ENCODE measurements around the gene HPCAL1. TPM values are rescaled to one million over a fixed set of nuclear protein-coding genes. Genes with fewer than 3 reads are reported as not detected.
A peak's percentile ranks its signal among the peaks of the same experiment; 100 is the strongest.

HPCAL1 gene
- total RNA-seq, 3 donors from 2014 or later = 42.0 to 98.1 (median 47.7) TPM

DNA sequence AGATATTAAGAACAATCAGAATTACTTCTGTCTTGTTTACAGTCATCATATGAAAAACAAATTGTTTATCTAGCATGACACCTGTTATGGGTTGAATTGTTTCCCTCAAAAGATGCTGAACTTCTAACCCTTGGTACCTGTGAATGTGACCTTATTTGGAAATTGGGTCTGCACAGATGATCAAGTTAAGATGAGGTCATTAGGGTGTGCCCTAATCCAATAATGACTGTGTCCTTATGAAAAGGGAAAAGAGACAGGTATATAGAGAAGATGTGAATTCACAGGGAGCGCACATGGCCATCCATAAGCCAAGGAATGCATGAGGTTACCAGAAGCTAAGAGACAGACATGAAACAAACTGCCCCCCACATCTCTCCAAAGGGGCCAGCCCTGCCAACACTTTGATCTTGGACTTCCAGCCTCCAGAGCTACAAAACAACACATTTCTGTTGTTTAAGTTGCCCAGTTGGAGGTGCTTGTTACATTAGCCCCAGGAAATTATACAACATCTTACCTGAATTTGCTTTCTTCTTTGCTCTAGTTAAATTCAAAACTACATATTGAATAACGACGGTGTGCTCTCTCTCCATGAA lies 2.3 kb upstream of the HPCAL1 start:
- Histone ChIP-seq H3K4me3 (no peak overlapping the region), H3K9me3 (no peaks in the 10 kb centered on the region), H3K36me3 (ENCODE audit: low read depth) (no peaks in the 10 kb centered on the region), H3K4me1 (ENCODE audit: low read depth) (peaks cover 12% of the 10 kb centered on the region)
- TF ChIP-seq, protein P1, sequence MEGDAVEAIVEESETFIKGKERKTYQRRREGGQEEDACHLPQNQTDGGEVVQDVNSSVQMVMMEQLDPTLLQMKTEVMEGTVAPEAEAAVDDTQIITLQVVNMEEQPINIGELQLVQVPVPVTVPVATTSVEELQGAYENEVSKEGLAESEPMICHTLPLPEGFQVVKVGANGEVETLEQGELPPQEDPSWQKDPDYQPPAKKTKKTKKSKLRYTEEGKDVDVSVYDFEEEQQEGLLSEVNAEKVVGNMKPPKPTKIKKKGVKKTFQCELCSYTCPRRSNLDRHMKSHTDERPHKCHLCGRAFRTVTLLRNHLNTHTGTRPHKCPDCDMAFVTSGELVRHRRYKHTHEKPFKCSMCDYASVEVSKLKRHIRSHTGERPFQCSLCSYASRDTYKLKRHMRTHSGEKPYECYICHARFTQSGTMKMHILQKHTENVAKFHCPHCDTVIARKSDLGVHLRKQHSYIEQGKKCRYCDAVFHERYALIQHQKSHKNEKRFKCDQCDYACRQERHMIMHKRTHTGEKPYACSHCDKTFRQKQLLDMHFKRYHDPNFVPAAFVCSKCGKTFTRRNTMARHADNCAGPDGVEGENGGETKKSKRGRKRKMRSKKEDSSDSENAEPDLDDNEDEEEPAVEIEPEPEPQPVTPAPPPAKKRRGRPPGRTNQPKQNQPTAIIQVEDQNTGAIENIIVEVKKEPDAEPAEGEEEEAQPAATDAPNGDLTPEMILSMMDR (IDR thresholded peaks at IDR 0.05) = no peak
- ATAC-seq = no peak
- DNase-seq = no peak
- intact Hi-C loops (cut with DNase I, micrococcal nuclease) = loop anchor here in 1 of 2 donors (10.0 kb wide), 1 partner anchor 176 kb away; the partner anchor contains the start of gene RRM2

DNA sequence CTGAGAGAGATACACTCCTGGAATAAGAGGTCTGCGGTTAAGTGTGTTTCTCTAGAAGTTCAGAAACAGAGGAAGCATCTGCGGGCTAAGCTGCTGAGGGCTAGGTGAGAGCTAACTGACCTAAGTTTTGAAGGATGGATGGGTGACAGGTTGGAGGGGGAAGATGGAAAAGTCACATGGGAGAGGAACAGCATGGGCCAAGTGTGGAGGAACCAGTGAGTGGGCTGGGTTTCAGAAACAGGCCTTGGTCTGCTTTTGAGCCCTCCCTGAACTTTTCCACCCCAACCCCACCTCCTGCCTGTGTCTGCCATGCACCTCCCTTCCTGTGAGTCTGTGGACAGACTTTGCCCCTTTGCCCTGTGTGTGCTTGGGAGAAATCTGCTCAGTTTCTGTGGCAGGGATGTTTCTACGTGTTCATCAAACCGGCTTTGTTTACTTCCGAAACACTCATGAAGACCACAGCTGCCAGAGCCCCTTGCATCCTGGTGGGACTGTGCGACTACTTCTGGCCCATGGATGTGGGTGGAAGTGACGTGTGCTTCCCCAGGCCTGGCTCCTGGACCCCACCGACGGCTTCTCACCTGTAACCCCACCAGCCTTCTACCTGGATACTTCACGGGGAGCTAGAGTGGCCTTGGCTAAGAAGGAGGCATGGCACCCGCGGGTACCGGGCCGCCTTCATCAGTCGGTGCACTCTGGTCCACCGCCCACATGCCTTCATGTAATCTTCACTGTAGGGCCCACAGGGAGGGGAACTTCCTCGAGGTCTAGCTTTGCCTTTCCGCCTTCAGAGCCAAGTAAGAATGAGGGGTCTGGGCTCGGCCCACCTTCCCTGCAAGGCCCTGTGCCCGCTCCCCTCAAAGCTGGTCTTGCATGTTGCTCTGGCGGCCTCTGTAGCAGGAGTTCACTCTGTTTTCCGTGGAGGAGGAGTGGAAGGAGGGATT lies 1.4 kb upstream of the HPCAL1 start:
- Histone ChIP-seq H3K4me3 (no peak overlapping the region), H3K36me3 (ENCODE audit: low read depth) (no peaks in the 10 kb centered on the region), H3K4me1 (ENCODE audit: low read depth) (peaks cover 12% of the 10 kb centered on the region), H3K9me3 (no peaks in the 10 kb centered on the region)
- intact Hi-C loops (cut with DNase I, micrococcal nuclease) = loop anchor here in 1 of 2 donors (10.0 kb wide), 1 partner anchor 176 kb away; the partner anchor contains the start of gene RRM2
- TF ChIP-seq, protein P1 (IDR thresholded peaks at IDR 0.05) = no peak
- no peak for ATAC-seq
- peak in 2 of 3 donors; percentile 48 to 49 for DNase-seq

DNA sequence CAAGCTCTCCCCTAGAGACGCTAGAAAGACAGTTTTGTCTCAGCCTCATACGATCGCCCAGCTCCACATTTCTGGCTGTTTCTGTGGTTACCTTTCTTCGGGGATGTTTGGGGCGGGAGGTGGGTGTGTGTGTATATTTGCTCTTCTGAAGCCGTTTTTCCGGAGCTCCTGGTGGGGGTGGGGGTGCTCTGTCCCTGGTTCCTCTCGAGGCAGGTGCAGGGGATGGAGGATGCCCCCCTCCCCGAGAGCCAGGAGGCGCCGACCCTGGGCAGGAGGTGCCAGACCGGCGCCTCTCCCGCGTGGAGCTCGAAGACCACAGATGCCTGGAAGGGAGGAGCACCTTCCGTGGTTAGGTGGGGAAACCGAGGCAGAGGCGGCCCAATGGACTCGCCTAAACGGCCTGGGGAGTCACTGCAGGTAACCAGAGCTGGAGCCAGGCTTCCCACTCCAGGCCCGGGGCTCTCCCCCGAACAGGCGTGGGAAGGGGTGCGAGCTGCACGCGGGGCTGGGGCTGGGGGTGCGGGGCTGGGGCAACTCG lies 694 bp upstream of the HPCAL1 start:
- TF ChIP-seq, protein P1 (IDR thresholded peaks at IDR 0.05) = no peak
- DNase-seq (no peak), ATAC-seq (no peak)
- Histone ChIP-seq H3K36me3 (ENCODE audit: low read depth) (no peaks in the 10 kb centered on the region), H3K4me3 (peak overlapping the region; percentile 84), H3K9me3 (no peaks in the 10 kb centered on the region), H3K4me1 (ENCODE audit: low read depth) (peaks cover 12% of the 10 kb centered on the region)
- intact Hi-C loops (cut with DNase I, micrococcal nuclease) = loop anchor here in 1 of 2 donors (10.0 kb wide), 1 partner anchor 177 kb away; the partner anchor contains the start of gene RRM2

DNA sequence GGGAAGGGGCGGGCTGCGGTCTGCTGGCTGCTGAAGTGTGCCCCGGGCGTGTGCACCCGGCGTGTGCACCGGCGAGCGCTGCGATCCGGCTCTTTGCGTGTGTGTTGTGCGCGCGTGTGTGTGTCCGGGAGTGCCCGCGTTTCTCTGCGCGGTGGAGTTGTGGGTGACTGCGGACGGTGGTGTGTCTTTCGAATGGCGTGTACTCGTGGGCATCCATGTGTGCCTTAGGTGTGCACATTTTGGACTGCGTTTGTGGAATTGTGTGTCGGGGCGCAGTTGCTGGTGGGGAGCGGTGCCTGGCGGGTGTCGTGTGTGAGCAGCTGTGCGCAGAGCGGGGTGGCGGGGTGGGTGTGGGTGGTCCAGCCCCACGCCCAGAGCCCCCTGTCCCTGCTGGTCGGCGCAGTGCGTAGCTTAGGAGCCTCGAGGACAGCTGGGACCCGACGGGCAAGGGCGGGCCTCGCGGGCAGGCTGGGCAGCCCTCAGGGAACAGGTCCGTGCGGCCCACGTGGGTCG lies 533 bp downstream of the HPCAL1 start:
- peak; percentile 18 for ATAC-seq
- intact Hi-C loops (cut with DNase I, micrococcal nuclease) = loop anchor here in 1 of 2 donors (10.0 kb wide), 1 partner anchor 178 kb away; the partner anchor contains the start of gene RRM2
- H3K36me3 ChIP-seq (ENCODE audit: low read depth) = no peaks in the 10 kb centered on the region
- H3K9me3 ChIP-seq = no peaks in the 10 kb centered on the region
- peak overlapping the region; percentile 84 for H3K4me3 ChIP-seq
- H3K4me1 ChIP-seq (ENCODE audit: low read depth) = peaks cover 12% of the 10 kb centered on the region
- peak in 2 of 3 donors; percentile 51 to 74 for DNase-seq
- TF ChIP-seq, protein P1 (IDR thresholded peaks at IDR 0.05) = no peak

DNA sequence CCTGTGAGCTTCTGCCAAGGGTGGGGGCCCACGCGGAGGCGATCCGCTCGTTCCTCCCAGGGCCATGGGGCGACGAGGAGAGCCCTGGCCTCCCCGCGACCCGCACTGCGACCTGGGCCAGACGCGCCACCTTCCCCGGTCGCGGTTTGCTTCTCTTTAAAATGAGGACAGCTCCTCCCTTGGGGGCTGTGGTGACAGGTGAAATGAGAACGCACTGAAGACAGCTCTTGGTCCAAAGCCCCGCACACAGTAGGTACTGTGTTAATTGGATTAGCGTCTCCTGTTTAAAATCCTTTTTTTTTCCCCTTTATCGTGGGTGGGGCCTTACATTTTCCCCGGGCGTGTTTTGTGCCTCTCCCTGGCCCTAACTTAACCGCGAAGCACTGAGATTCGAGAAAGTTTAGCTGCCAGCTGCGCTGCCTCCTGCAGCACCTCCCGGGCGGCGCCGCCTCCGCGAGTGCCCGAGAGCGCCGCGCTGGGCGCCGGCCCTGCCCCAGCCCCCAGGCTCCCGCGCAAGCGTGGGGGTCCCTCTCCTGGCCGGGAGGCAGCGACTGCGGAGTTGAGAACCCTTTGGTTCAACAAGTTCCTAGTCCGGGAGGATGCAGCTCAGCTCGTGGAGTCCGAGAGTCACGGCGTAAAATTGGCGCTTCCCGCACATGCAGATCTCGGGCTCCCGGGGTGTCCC lies 1.1 kb downstream of the HPCAL1 start:
- Histone ChIP-seq H3K4me1 (ENCODE audit: low read depth) (peaks cover 12% of the 10 kb centered on the region), H3K9me3 (no peaks in the 10 kb centered on the region), H3K36me3 (ENCODE audit: low read depth) (no peaks in the 10 kb centered on the region), H3K4me3 (peak overlapping the region; percentile 84)
- DNase-seq (peak; percentile 59 to 76 (median 75)), ATAC-seq (peak; percentile 26)
- TF ChIP-seq, protein P1 (IDR thresholded peaks at IDR 0.05) = no peak
- intact Hi-C loops (cut with DNase I, micrococcal nuclease) = loop anchor here in 1 of 2 donors (10.0 kb wide), 1 partner anchor 179 kb away; the partner anchor contains the start of gene RRM2
